Measurements from ENCODE around the gene SIX6. TPM values are rescaled to one million over a fixed set of nuclear protein-coding genes. Genes with fewer than 3 reads are reported as not detected.

The SIX6 gene
- total RNA-seq, 1 experiment from 2014 or later, result not detected

DNA sequence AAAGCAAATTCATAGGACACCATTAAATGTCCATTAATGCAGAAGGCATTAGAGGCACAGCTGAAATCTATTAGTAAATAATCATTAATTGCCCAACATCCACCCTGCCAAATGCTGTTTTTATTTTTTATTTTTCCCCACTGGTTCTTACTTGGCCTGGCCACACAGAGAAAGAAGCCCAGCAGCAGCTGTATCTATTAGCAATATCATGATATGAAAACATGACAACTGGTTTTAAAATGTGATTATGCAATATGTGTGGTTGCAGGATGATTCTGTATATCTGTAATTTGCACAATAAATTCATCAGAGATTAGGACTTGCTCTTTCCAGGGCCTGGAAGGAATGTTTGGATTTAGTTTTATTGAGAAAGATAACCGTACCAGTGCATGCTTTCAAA lies 44.9 kb downstream of the SIX6 start:
- H3K27ac Mint-ChIP-seq, result no peak overlapping the region
- H3K23ac ChIP-seq (ENCODE audit: insufficient read length, low read depth, low read length), result no peak overlapping the region
- H4K20me1 ChIP-seq (ENCODE audit: control insufficient read depth, insufficient read depth, insufficient read length), result no peaks in the 10 kb centered on the region
- no peaks in the 10 kb centered on the region for H3K27me3 ChIP-seq (ENCODE audit: insufficient read depth, low read length)
- H3K4me1 Mint-ChIP-seq, result no peaks in the 10 kb centered on the region
- no peaks in the 10 kb centered on the region for H3K27me3 Mint-ChIP-seq (ENCODE audit: low read depth)
- H3K4me1 ChIP-seq (ENCODE audit: insufficient read depth, low read length), result no peaks in the 10 kb centered on the region
- no peak overlapping the region for H2BK20ac ChIP-seq (ENCODE audit: low read depth, low read length, poor library complexity, severe bottlenecking)
- H3K4me2 ChIP-seq (ENCODE audit: insufficient read depth, insufficient read length, low read length), result no peak overlapping the region
- H3K18ac ChIP-seq (ENCODE audit: insufficient read length, low read depth, low read length), result no peak overlapping the region
- no peaks in the 10 kb centered on the region for H3K23me2 ChIP-seq (ENCODE audit: insufficient read length, low read depth, low read length, poor library complexity, severe bottlenecking)
- no peak overlapping the region for H4K91ac ChIP-seq (ENCODE audit: insufficient read length, low read depth, low read length)
- no peak overlapping the region for H2BK12ac ChIP-seq (ENCODE audit: insufficient read length, low read depth, low read length)
- H3K4me3 Mint-ChIP-seq, result no peak overlapping the region
- no peak overlapping the region for H3K9ac ChIP-seq (ENCODE audit: extremely low read depth, insufficient read length, low read length)
- H2BK120ac ChIP-seq (ENCODE audit: low read depth, low read length, poor library complexity, severe bottlenecking), result no peak overlapping the region
- H2BK5ac ChIP-seq (ENCODE audit: insufficient read length, low read length), result no peak overlapping the region
- no CpG with 5 or more reads among the region's 1 CpG for WGBS (ENCODE audit: extremely low coverage, insufficient read length, low lambda C conversion rate)
- DNase-seq, result no peak
- H3K14ac ChIP-seq (ENCODE audit: insufficient read depth, low read length), result no peak overlapping the region
- no peaks in the 10 kb centered on the region for H3K79me1 ChIP-seq (ENCODE audit: insufficient read depth, low read depth, low read length, poor library complexity, severe bottlenecking)
- H3K4ac ChIP-seq (ENCODE audit: low read depth, low read length), result no peak overlapping the region
- H3K79me2 ChIP-seq (ENCODE audit: insufficient read depth, low read length), result no peaks in the 10 kb centered on the region
- TF ChIP-seq, protein P1, sequence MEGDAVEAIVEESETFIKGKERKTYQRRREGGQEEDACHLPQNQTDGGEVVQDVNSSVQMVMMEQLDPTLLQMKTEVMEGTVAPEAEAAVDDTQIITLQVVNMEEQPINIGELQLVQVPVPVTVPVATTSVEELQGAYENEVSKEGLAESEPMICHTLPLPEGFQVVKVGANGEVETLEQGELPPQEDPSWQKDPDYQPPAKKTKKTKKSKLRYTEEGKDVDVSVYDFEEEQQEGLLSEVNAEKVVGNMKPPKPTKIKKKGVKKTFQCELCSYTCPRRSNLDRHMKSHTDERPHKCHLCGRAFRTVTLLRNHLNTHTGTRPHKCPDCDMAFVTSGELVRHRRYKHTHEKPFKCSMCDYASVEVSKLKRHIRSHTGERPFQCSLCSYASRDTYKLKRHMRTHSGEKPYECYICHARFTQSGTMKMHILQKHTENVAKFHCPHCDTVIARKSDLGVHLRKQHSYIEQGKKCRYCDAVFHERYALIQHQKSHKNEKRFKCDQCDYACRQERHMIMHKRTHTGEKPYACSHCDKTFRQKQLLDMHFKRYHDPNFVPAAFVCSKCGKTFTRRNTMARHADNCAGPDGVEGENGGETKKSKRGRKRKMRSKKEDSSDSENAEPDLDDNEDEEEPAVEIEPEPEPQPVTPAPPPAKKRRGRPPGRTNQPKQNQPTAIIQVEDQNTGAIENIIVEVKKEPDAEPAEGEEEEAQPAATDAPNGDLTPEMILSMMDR (conservative IDR thresholded peaks at IDR 0.05), result no peak
- H4K8ac ChIP-seq (replicated peaks; ENCODE audit: insufficient read length, low read depth, low read length), result no peak overlapping the region
- H3K36me3 Mint-ChIP-seq (ENCODE audit: insufficient read depth in 1 of 3, low read depth in 3 of 3), result 0 out of 7 replicates have a peak, but pooled peaks cover 0 to under 1% (median 0%) of the 10 kb centered on the region in 3 experiments
- H3K9me3 ChIP-seq (ENCODE audit: control insufficient read depth, low read depth, low read length), result no peaks in the 10 kb centered on the region
- no peak overlapping the region for H2BK15ac ChIP-seq (ENCODE audit: low read depth, low read length)
- no peak overlapping the region for H3K27ac ChIP-seq (ENCODE audit: insufficient read length, low read depth, low read length)
- H2AFZ ChIP-seq (ENCODE audit: low read length), result no peak overlapping the region
- no peak overlapping the region for H2AK5ac ChIP-seq (ENCODE audit: insufficient read length, low read length)
- H3K9me3 Mint-ChIP-seq, result peaks cover 1 to 2% of the 10 kb centered on the region in 2 experiments; a peak in 4 of 5 replicates
- no peak overlapping the region for H3K56ac ChIP-seq (ENCODE audit: insufficient read length, low read depth, low read length)
- no peak overlapping the region for H3T11ph ChIP-seq (ENCODE audit: low read length)
- no peak overlapping the region for H4K5ac ChIP-seq (ENCODE audit: insufficient read length, low read depth, low read length)
